SU-DHL-6 (cell line): ENCODE measurements around the gene INTS6.

ENCODE experiments used
- CTCF ChIP-seq: fragments of 200-600 bp; sonication (generic); IDR thresholded peaks from one replicate; pipeline ENCODE4 v1.5.1; 2017; ENCODE audit warnings: antibody characterized with exemption, mild to moderate bottlenecking, low read length, moderate library complexity; ENCODE audit not compliant: insufficient read depth, poor library complexity, severe bottlenecking
- EZH2phosphoT487 ChIP-seq: fragments of 200-600 bp; sonication (generic), shearing (Covaris generic); conservative IDR thresholded peaks from 2 replicates; pipeline ENCODE4 v1.6.1; 2018; ENCODE audit warnings: mild to moderate bottlenecking, antibody characterized with exemption, low read length, moderate library complexity, mixed read lengths

- TF ChIP-seq CTCF (no peak), EZH2phosphoT487 (no peak)
These were observed 47.7 kb downstream of the INTS6 start for GRCh38 chr13:51405176-51405575.
